ENCODE results near the gene ARHGEF28. TPM values are rescaled to one million over a fixed set of nuclear protein-coding genes. Genes with fewer than 3 reads are reported as not detected.

The ARHGEF28 gene
- total and polyA plus RNA-seq, 8 donors, result 13.9 to 156 (median 55.7) TPM

DNA sequence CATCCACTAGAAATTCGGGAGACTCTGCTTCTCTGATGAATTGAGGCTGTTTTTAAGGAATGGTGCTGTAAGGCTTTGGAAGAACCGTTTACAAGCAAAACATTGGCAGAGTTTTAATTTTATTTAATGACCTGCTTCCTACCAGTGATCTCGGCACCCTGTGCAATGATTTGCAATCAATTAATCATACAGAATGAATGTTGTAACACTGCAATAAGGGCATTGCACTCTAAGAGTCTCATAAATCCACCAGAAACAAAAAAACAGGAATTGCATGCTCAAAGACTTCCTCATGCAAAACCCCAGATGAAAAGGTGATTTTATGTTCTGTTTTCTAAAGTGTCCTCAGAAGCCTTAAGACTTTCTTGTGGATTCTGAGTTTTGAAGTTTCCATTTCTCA lies 295.7 kb downstream of the ARHGEF28 start:
- intact Hi-C loops (cut with DNase I; ENCODE audit: low total_unique reads), result no loop called here

DNA sequence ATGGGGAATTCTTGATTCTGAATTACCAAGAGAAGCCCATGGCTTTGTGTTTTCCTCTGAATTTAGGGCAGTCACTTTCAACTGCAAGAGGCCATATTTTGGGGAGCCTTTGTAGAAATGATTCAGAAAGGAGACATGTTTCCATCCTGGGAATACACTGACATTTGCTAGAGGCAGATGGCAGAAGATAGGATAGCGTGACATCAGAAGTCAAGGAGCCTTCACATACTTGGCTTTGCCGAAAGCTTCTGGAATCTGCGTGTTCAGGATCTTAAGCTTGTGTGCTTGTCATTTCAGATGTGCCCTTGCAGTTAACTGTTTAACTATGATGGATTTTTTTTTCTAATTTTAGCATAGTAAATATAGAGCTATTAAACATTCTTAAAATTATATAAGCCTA lies 296.2 kb downstream of the ARHGEF28 start:
- Histone ChIP-seq H3K27ac (no peak overlapping the region), H3K4me3 (no peak overlapping the region), H3K9me3 (no peaks in the 10 kb centered on the region), H3K4me1 (peaks cover 0 to 18% (median 7%) of the 10 kb centered on the region in 4 donors), H3K27me3 (no peaks in the 10 kb centered on the region), H3K36me3 (peaks cover 0 to 7% (median 0%) of the 10 kb centered on the region in 4 donors)
- TF ChIP-seq EP300 (IDR thresholded peaks at IDR 0.05) (no peak), POLR2AphosphoS5 (IDR thresholded peaks at IDR 0.05) (no peak), POLR2A (IDR thresholded peaks at IDR 0.05) (no peak)
- TF ChIP-seq, protein P1, sequence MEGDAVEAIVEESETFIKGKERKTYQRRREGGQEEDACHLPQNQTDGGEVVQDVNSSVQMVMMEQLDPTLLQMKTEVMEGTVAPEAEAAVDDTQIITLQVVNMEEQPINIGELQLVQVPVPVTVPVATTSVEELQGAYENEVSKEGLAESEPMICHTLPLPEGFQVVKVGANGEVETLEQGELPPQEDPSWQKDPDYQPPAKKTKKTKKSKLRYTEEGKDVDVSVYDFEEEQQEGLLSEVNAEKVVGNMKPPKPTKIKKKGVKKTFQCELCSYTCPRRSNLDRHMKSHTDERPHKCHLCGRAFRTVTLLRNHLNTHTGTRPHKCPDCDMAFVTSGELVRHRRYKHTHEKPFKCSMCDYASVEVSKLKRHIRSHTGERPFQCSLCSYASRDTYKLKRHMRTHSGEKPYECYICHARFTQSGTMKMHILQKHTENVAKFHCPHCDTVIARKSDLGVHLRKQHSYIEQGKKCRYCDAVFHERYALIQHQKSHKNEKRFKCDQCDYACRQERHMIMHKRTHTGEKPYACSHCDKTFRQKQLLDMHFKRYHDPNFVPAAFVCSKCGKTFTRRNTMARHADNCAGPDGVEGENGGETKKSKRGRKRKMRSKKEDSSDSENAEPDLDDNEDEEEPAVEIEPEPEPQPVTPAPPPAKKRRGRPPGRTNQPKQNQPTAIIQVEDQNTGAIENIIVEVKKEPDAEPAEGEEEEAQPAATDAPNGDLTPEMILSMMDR (IDR thresholded peaks at IDR 0.05), result no peak
- DNase-seq, result no peak
- intact Hi-C loops (cut with DNase I; ENCODE audit: low total_unique reads), result no loop called here
- 82 to 97% (median 91%) methylated on average over 3 of the region's 3 CpGs for WGBS, 5 donors

More for the DNA sequence above, 295.7 kb downstream of the ARHGEF28 start:
- WGBS, 5 donors, result 46 to 60% (median 57%) methylated on average over 3 of the region's 3 CpGs
- Histone ChIP-seq H3K27me3 (no peaks in the 10 kb centered on the region), H3K4me3 (no peak overlapping the region), H3K27ac (no peak overlapping the region), H3K36me3 (peaks cover 0 to 7% (median 0%) of the 10 kb centered on the region in 4 donors), H3K4me1 (peaks cover 0 to 23% (median 9%) of the 10 kb centered on the region in 4 donors), H3K9me3 (no peaks in the 10 kb centered on the region)
- TF ChIP-seq EP300 (IDR thresholded peaks at IDR 0.05), result no peak
- TF ChIP-seq, protein P1 (IDR thresholded peaks at IDR 0.05), result no peak
- TF ChIP-seq POLR2AphosphoS5 (IDR thresholded peaks at IDR 0.05), result no peak
- no peak for TF ChIP-seq POLR2A (IDR thresholded peaks at IDR 0.05)
- no peak for DNase-seq

DNA sequence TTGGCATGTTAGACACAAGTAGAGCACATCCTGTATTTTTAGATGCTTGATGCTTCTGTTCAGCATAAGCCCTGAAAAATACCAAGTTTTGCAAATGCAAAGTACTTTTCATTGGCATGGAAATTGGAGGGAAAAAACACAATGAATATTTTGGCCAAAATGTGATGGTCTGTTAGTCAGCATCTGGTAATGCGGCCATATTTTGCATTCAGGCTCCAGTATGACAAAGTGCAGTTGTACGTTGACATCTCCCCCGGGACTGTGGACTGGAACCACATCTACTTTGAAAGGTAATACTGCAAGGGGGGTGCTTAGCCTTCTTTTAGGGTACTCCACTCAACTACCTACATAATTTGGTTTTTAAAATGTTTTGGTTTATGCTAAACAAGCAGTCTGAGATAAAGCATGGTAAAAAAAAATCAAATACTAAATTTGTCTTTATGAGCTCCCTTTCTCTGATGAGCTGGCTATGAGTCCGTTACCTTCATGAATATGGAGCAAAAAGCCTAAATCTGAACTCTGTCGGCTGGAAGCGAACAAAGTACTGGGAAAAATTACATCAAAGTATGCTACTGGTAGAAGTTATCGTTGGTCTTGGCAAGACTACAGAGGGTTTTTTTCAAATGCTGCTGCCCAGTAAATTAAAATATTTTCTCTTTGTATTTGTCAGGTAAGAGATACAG lies 297.0 kb downstream of the ARHGEF28 start:
- 79 to 89% (median 85%) methylated on average over 7 of the region's 7 CpGs for WGBS, 5 donors
- H3K27ac ChIP-seq, result no peak overlapping the region

DNA sequence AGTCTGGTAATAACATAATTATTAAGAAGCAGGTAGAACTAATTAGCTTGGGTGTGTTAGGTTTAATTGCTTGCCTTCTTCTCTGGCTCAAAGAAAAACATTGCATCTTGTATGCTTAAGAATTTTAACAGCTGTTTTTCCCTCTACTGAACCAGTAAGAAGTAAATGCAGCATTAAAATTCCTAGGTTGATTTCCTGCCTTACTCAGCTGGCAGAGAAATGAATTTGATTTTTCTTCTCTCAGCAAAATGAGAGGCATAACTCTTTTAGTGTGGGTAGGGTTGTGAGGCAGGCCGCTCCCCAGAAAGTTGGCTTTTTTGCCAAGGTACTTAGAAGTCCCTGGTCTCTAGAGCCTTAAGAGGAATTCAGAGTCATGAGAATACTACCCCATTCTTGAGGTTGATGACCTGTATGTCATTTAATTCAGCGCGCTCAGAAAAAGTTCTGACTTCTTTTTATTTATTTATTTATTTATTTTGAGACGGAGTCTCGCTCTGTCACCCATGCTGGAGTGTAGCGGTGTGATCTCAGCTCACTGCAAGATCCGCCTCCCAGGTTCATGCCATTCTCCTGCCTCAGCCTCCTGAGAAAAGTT lies 302.6 kb downstream of the ARHGEF28 start:
- Histone ChIP-seq H3K27ac (no peak overlapping the region), H3K36me3 (no peaks in the 10 kb centered on the region), H3K9me3 (no peaks in the 10 kb centered on the region), H3K4me3 (no peak overlapping the region), H3K4me1 (no peaks in the 10 kb centered on the region), H3K27me3 (no peaks in the 10 kb centered on the region)
- DNase-seq, result no peak
- WGBS, 5 donors, result 94 to 98% (median 96%) methylated on average over 7 of the region's 7 CpGs
- TF ChIP-seq POLR2AphosphoS5 (IDR thresholded peaks at IDR 0.05) (no peak), EP300 (IDR thresholded peaks at IDR 0.05) (no peak), POLR2A (IDR thresholded peaks at IDR 0.05) (no peak)
- TF ChIP-seq, protein P1 (IDR thresholded peaks at IDR 0.05), result no peak
- intact Hi-C loops (cut with DNase I; ENCODE audit: low total_unique reads), result no loop called here

More for the DNA sequence above, 297.0 kb downstream of the ARHGEF28 start:
- H3K4me3 ChIP-seq, result no peak overlapping the region
- H3K4me1 ChIP-seq, result peaks cover 0 to 11% (median 3%) of the 10 kb centered on the region in 4 donors
- TF ChIP-seq POLR2A (IDR thresholded peaks at IDR 0.05) (no peak), POLR2AphosphoS5 (IDR thresholded peaks at IDR 0.05) (no peak), EP300 (IDR thresholded peaks at IDR 0.05) (no peak)
- TF ChIP-seq, protein P1 (IDR thresholded peaks at IDR 0.05), result no peak
- H3K9me3 ChIP-seq, result no peaks in the 10 kb centered on the region
- no peaks in the 10 kb centered on the region for H3K27me3 ChIP-seq
- intact Hi-C loops (cut with DNase I; ENCODE audit: low total_unique reads), result no loop called here
- no peaks in the 10 kb centered on the region for H3K36me3 ChIP-seq
- no peak for DNase-seq
